Measurements from ENCODE around the gene CC2D1A.

CC2D1A gene

DNA sequence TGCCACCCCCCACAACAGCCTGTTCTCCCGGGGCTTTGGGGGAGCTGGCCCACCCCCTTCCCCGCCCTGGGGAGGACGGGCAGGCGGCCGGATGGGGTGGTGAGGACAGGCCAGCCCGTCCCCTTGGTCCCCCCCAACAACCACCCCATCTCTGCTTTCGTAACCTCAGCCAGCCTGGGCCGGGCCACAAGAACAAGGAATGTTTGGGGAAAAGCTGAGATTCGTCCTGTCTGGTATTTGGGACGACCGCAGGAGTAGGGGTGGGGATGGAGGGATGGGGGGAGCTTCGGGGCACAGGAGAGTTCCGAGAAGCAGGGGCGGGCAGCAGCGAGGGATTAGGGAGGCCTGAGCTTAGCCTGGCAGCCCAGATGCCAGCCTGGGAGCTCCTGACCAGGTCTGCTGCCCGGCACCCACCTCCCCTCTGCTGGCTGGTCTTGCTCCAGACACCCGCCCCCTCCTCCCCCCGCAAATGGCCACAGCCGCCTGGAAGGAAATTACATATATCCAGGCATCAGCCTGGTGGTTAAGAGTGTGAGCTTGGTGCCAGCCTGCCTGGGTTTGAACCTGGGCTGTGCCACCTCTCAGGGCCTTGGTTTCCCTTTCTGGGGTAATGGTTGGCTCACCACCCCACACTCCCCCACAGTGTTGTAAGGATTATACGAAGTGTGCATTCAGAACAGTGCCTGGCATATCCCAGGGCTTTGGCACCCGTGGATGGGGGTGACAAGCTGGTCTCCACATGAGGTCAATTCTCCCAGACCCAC lies 32.5 kb downstream of the CC2D1A start, which contains the start of gene PODNL1:
TSS of gene PODNL1 (minus strand) at position 117 of the 764 bp plus-strand sequence. CDS start 236 bp downstream, outside the sequence.
- H3K27ac ChIP-seq (ENCODE audit: low read length): no peak within 1 kb of the TSS
- no peak within 1 kb of the TSS for H3K9ac ChIP-seq (ENCODE audit: low read length)
- DNase-seq: no peak
- H3K4me2 ChIP-seq (ENCODE audit: low read depth, low read length): no peak within 1 kb of the TSS
- no peak within 1 kb of the TSS for H2AFZ ChIP-seq (ENCODE audit: low read length)
- no peaks in the 10 kb centered on the region for H3K4me1 ChIP-seq (ENCODE audit: low read length)
- no peaks in the 10 kb centered on the region for H3K9me2 ChIP-seq (replicated peaks; ENCODE audit: insufficient read depth, low read length)
- no peaks in the 10 kb centered on the region for H3F3A ChIP-seq (ENCODE audit: insufficient read depth, low read length)
- H3K79me2 ChIP-seq (ENCODE audit: low read length): no peaks in the 10 kb centered on the region
- H3K9me3 ChIP-seq (replicated peaks; ENCODE audit: insufficient read depth, low read length): no peaks in the 10 kb centered on the region
- no peaks in the 10 kb centered on the region for H3K36me3 ChIP-seq (replicated peaks; ENCODE audit: insufficient read depth, low read length)
- H3K4me3 ChIP-seq (ENCODE audit: low read length): no peak within 1 kb of the TSS
- TF ChIP-seq EZH2 (optimal IDR thresholded peaks at IDR 0.05; ENCODE audit: low read depth, low read length): no peak
- TF ChIP-seq, protein P1, sequence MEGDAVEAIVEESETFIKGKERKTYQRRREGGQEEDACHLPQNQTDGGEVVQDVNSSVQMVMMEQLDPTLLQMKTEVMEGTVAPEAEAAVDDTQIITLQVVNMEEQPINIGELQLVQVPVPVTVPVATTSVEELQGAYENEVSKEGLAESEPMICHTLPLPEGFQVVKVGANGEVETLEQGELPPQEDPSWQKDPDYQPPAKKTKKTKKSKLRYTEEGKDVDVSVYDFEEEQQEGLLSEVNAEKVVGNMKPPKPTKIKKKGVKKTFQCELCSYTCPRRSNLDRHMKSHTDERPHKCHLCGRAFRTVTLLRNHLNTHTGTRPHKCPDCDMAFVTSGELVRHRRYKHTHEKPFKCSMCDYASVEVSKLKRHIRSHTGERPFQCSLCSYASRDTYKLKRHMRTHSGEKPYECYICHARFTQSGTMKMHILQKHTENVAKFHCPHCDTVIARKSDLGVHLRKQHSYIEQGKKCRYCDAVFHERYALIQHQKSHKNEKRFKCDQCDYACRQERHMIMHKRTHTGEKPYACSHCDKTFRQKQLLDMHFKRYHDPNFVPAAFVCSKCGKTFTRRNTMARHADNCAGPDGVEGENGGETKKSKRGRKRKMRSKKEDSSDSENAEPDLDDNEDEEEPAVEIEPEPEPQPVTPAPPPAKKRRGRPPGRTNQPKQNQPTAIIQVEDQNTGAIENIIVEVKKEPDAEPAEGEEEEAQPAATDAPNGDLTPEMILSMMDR (IDR thresholded peaks at IDR 0.05; ENCODE audit: low read length): no peak
- no peak for TF ChIP-seq EZH2phosphoT487 (IDR thresholded peaks at IDR 0.05; ENCODE audit: low read length)
- no peaks in the 10 kb centered on the region for H4K20me1 ChIP-seq (ENCODE audit: insufficient read depth, low read length)
- peaks cover 28% of the 10 kb centered on the region for H3K27me3 ChIP-seq (replicated peaks; ENCODE audit: insufficient read depth, low read length)

DNA sequence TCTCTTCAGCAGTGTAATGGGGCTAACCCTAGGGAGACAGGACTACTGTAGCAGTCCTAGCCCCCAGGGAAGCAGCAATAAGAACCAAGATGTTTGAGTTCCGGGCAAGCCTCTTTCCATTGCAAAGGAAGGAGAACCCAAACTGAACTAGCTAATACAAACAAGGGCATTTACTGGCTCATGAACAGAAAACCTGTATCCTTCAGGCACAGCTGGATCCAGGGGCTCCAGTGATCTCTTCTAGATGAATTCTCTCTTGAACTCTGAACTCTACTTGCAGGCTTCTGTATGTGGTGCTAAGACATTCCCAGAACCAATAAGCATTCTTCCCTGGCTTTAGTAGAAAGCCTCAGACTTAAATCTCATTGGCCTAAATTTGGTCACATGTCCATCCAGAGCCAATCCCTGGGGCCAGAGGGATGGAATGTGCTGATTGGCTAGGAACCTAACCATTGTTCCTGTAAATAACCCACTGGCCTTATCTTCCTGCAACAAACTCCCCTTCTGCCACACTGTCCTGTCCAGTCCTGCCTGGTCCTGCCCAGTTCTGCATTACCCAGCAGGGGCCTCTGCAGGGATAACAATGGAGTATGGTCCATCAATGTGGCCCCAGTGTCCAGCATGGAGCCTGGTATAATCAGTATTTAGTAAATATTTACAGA lies 36.2 kb downstream of the CC2D1A start:
- H3K27me3 ChIP-seq (replicated peaks; ENCODE audit: insufficient read depth, low read length): peaks cover 17% of the 10 kb centered on the region; the same call in 1 of the 2 replicates
- no peak for TF ChIP-seq EZH2 (optimal IDR thresholded peaks at IDR 0.05; ENCODE audit: low read depth, low read length)
- no peak for TF ChIP-seq EZH2phosphoT487 (IDR thresholded peaks at IDR 0.05; ENCODE audit: low read length)
- TF ChIP-seq, protein P1 (IDR thresholded peaks at IDR 0.05; ENCODE audit: low read length): no peak
- H4K20me1 ChIP-seq (ENCODE audit: insufficient read depth, low read length): no peaks in the 10 kb centered on the region
- no peak overlapping the region for H3K27ac ChIP-seq (ENCODE audit: low read length)
- no peaks in the 10 kb centered on the region for H3K9me2 ChIP-seq (replicated peaks; ENCODE audit: insufficient read depth, low read length)
- no peaks in the 10 kb centered on the region for H3F3A ChIP-seq (ENCODE audit: insufficient read depth, low read length)
- H3K36me3 ChIP-seq (replicated peaks; ENCODE audit: insufficient read depth, low read length): no peaks in the 10 kb centered on the region
- no peak for DNase-seq
- no peak overlapping the region for H3K4me3 ChIP-seq (ENCODE audit: low read length)
- H3K79me2 ChIP-seq (ENCODE audit: low read length): no peaks in the 10 kb centered on the region
- H3K4me1 ChIP-seq (ENCODE audit: low read length): no peaks in the 10 kb centered on the region
- H3K9me3 ChIP-seq (replicated peaks; ENCODE audit: insufficient read depth, low read length): no peaks in the 10 kb centered on the region
- no peak overlapping the region for H3K9ac ChIP-seq (ENCODE audit: low read length)
- no peak overlapping the region for H2AFZ ChIP-seq (ENCODE audit: low read length)
- no peak overlapping the region for H3K4me2 ChIP-seq (ENCODE audit: low read depth, low read length)

DNA sequence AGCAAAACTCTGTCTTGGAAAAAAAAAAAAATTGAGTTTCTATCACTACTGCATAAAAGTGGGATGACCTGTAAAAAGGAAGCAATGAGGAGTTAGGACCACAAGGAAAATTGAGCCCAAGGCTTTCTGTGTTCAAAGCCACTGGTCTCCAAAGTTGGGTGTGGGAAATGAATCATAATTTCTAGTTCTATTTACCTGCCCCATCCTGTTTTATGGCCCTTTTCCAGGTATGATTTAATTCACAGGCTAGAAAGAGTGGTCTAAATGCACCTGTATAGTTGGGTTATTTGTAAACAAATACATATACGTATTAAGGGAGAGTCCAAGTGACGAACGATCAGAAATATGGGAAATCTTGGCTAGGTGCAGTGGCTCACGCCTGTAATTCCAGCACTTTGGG lies 40.4 kb downstream of the CC2D1A start:
- Histone ChIP-seq H3K9me3 (replicated peaks; ENCODE audit: insufficient read depth, low read length) (no peaks in the 10 kb centered on the region), H3K36me3 (replicated peaks; ENCODE audit: insufficient read depth, low read length) (no peaks in the 10 kb centered on the region), H3K4me2 (ENCODE audit: low read depth, low read length) (no peak overlapping the region), H3K4me1 (ENCODE audit: low read length) (no peaks in the 10 kb centered on the region), H3K4me3 (ENCODE audit: low read length) (no peak overlapping the region), H3K9me2 (replicated peaks; ENCODE audit: insufficient read depth, low read length) (no peaks in the 10 kb centered on the region), H3F3A (ENCODE audit: insufficient read depth, low read length) (no peaks in the 10 kb centered on the region), H2AFZ (ENCODE audit: low read length) (no peak overlapping the region), H3K27ac (ENCODE audit: low read length) (no peak overlapping the region), H3K9ac (ENCODE audit: low read length) (no peak overlapping the region), H3K79me2 (ENCODE audit: low read length) (no peaks in the 10 kb centered on the region), H4K20me1 (ENCODE audit: insufficient read depth, low read length) (no peaks in the 10 kb centered on the region), H3K27me3 (replicated peaks; ENCODE audit: insufficient read depth, low read length) (no peaks in the 10 kb centered on the region)
- no peak for TF ChIP-seq EZH2phosphoT487 (IDR thresholded peaks at IDR 0.05; ENCODE audit: low read length)
- TF ChIP-seq EZH2 (optimal IDR thresholded peaks at IDR 0.05; ENCODE audit: low read depth, low read length): no peak
- TF ChIP-seq, protein P1 (IDR thresholded peaks at IDR 0.05; ENCODE audit: low read length): no peak
- DNase-seq: no peak

All from MM.1S (cell line).